Mammary epithelial cell (primary cell): Measurements from ENCODE around the gene EPN1.

Experiments used
- EZH2 ChIP-seq: IDR thresholded peaks from 2 replicates; pipeline ENCODE4 v1.6.1; 2012; ENCODE audit warnings: low read length, inconsistent platforms, borderline replicate concordance
- TF ChIP-seq, protein P1 (sequence below), 2 donors: IDR thresholded peaks in 1 of 2; conservative IDR thresholded peaks in 1 of 2; 2 replicates each; pipeline ENCODE4 v1.5.1; 2011 to 2012; ENCODE audit warnings: inconsistent platforms in 2 of 2, low read length in 2 of 2, mild to moderate bottlenecking in 2 of 2, control low read depth in 1 of 2, low read depth in 1 of 2; ENCODE audit not compliant: insufficient read depth in 1 of 2; ENCODE audit errors: extremely low read depth in 1 of 2

DNA sequence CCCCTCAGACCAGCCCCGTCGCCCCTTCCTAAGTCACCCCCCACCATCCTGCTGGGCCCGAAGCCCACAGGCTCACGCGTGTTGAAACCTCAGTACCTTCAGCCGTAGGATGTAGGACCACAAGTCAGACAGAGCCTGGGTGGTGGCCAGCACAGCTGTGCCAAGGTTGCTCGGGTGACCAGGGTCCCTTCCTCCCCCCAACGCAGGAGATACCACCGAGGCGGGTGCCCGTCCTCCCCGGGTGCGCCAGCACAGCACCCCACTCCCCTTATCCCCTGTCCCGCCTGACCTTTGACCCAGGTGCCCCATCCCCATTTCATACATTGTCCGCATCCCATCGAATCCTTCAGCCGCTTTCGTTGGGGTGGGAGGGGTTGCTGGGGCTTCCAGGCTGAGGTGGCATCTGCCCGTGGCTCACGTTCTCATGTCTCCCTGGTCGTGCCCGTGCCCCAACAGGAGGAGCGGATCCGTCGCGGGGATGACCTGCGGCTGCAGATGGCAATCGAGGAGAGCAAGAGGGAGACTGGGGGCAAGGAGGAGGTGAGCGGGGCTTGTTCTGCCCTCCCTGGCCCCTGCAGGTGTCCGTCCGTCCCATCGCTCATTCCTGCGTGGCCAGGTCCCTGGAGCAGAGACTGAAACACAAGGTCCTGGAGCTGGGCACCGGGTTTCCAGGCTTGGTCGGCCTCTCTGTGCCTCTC lies 14.5 kb downstream of the EPN1 start:
- TF ChIP-seq, protein P1, sequence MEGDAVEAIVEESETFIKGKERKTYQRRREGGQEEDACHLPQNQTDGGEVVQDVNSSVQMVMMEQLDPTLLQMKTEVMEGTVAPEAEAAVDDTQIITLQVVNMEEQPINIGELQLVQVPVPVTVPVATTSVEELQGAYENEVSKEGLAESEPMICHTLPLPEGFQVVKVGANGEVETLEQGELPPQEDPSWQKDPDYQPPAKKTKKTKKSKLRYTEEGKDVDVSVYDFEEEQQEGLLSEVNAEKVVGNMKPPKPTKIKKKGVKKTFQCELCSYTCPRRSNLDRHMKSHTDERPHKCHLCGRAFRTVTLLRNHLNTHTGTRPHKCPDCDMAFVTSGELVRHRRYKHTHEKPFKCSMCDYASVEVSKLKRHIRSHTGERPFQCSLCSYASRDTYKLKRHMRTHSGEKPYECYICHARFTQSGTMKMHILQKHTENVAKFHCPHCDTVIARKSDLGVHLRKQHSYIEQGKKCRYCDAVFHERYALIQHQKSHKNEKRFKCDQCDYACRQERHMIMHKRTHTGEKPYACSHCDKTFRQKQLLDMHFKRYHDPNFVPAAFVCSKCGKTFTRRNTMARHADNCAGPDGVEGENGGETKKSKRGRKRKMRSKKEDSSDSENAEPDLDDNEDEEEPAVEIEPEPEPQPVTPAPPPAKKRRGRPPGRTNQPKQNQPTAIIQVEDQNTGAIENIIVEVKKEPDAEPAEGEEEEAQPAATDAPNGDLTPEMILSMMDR (conservative IDR thresholded peaks at IDR 0.05 in 1 of 2, IDR thresholded peaks at IDR 0.05 in 1 of 2; ENCODE audit: extremely low read depth in 1 of 2, insufficient read depth in 1 of 2, low read depth in 1 of 2, low read length in 2 of 2) = no peak
- no peak for TF ChIP-seq EZH2
